GM18517 (cell line): Measurements from ENCODE around the gene AGRN.
"Not testable (repeated sequence)": the region's sequence is repeated elsewhere in the genome, so short reads cannot be mapped to it uniquely, and the experiment has no call there.

ENCODE experiments used
- ATAC-seq: cut with Tn5 transposase; IDR thresholded peaks from one replicate; pipeline ENCODE4 v1.9.1; 2021; ENCODE audit warnings: mild to moderate bottlenecking, moderate library complexity; ENCODE audit not compliant: unreplicated experiment

The AGRN gene

GRCh38 chr1:1088801-1089680 is 69.1 kb downstream of the AGRN start:
- no peak for ATAC-seq

DNA sequence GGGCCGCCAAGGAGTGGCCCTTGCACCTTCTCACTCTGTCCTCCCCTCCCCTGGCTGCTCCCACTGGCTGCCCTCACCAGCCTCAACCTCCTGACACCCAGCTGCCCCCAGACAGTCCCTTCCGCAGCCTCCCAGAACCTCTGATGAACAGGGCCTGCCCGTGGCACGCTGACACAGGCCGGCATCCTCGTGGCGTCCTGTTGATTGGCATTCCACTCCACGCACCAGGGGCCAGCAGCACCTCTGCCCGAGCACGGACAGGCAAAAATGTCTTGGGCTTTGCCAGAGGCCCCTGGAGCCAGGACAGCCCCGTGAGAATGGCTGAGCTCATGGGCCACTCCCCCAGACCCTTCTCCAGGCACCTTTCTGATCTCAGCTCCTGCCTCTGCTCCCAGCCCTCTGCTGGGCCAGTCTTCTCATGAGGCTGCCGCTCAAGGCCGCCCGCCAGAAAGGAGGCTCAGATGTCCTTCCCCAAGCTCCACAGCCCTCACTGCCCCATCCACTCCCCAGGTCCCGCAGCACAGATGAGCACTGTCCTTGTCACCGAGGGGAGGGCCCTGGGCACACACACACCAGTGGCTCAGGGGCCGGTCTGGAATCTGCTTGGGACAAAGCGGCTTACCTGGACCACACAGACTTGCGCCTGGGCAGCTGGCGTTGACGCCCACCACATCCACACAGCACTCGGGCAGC is 70.0 kb downstream of the AGRN start:
- ATAC-seq: no peak

- ATAC-seq: no peak
Observed at GRCh38 chr1:1090424-1091343, 70.8 kb downstream of the AGRN start.

- ATAC-seq: no peak
Observed at GRCh38 chr1:1091344-1092148, 71.6 kb downstream of the AGRN start.

GRCh38 chr1:1092149-1092855 is 72.4 kb downstream of the AGRN start:
- no peak for ATAC-seq

- ATAC-seq: no peak
Observed at GRCh38 chr1:1092894-1093609, 73.1 kb downstream of the AGRN start.

DNA sequence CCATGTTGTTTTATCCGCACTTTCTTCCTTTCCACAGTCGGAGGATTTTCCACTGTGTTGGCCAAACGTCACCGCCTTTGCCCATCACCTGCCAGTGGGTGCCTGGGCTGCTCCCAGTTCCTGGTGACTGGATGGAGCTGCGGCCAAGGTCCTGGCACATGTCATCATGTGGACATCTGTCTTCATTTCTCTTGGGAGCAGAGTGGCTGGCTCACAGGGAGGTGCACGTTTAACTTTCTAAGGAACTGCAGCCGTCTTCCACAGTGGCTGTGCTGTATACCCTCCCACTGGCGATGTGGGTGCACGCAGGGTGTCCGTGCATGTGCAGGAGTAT is 73.7 kb downstream of the AGRN start:
- no peak for ATAC-seq

GRCh38 chr1:1094981-1095380 is 75.1 kb downstream of the AGRN start:
- no peak for ATAC-seq

- ATAC-seq: not testable (repeated sequence)
Observed at GRCh38 chr1:1096136-1096535, 76.2 kb downstream of the AGRN start.

GRCh38 chr1:1098681-1099421 is 78.9 kb downstream of the AGRN start:
- no peak for ATAC-seq

DNA sequence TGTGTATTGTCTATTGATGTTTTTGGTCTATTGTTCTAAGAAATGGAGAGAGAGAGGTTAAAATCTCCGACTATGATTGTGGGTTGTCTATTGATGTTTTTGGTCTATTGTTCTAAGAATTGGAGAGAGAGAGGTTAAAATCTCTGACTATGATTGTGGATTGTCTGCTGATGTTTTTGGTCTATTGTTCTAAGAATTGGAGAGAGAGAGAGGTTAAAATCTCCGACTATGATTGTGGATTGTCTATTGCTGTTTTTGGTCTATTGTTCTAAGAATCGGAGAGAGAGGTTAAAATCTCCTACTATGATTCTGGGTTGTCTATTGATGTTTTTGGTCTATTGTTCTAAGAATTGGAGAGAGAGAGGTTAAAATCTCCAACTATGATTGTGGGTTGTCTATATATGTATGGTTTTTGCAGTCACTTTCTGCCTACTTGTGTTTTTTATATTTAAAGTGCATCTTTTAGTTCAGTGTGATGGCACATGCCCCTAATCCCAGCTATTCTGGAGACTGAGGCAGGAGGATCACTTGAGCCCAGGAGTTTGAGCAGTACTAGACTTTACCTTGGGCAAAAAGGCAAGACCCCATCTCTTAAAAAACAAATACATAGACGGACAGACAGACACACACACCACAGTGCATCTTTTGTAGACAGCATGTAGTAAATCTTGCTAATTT is 79.7 kb downstream of the AGRN start:
- no peak for ATAC-seq

- ATAC-seq: no peak
Observed at GRCh38 chr1:1100296-1100695, 80.4 kb downstream of the AGRN start.

- no peak for ATAC-seq
Observed at GRCh38 chr1:1101503-1101902, 81.6 kb downstream of the AGRN start.

GRCh38 chr1:1104152-1104551 is 84.2 kb downstream of the AGRN start:
- ATAC-seq: not testable (repeated sequence)
